Right lobe of liver (tissue), 4 donors: ENCODE measurements around the gene PRRX2.

Source experiments
- CTCF ChIP-seq, 4 donors: fragments of 200-600 bp in 3 of 4; fragments of 450-650 bp in 1 of 4; IDR thresholded peaks; one replicate each; pipeline versions ENCODE4 v1.5.1 to v1.8.0; 2016 to 2022; ENCODE audit warnings: antibody characterized with exemption in 4 of 4, mild to moderate bottlenecking in 2 of 4
- POLR2A ChIP-seq: fragments of 450-650 bp; IDR thresholded peaks from one replicate; pipeline ENCODE4 v1.6.1; 2017; ENCODE audit warnings: antibody characterized with exemption, mild to moderate bottlenecking
- donor health status: DM: no; HTN: no; CAD: no.
- donor health status: DM: no; HTN: no; CAD: no.
- donor health status: DM: no; HTN: yes; CAD: no.

GRCh38 chr9:129623331-129623730 lies 42.1 kb upstream of the PRRX2 start:
- TF ChIP-seq CTCF (IDR thresholded peaks at IDR 0.05) = no peak
- no peak for TF ChIP-seq POLR2A
